ENCODE measurements around the gene MRPS23. TPM values are rescaled to one million over a fixed set of nuclear protein-coding genes. Genes with fewer than 3 reads are reported as not detected.

Gene MRPS23
- total and polyA plus RNA-seq, 2 experiments from 2014 or later, result 53.2 to 74.5 TPM

DNA sequence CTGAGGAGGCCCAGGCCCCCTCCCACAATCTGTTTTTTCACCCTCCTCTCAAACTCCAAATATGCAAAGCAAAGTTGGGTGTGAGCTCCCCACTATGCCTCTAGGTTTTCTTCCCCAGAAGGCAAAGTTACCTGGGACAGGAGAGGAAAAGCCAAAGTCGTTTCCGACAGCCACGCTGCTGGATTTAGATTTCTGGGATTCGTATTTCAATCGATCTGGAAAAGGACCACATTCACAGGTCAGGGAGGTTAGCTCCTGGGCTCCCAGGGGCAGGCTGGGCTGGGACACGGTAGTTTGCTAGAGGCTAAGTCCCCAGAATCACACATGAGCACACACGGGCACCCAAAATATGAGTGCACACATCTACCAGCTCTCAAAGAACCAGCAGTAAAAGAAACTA, 21.3 kb upstream of the MRPS23 start:
- Mint-ChIP-seq H3K27ac (no peak overlapping the region), H3K9me3 (no peaks in the 10 kb centered on the region), H3K4me1 (peaks cover 67% of the 10 kb centered on the region), H3K27me3 (ENCODE audit: insufficient read depth, low read depth, poor library complexity) (peaks cover 7% of the 10 kb centered on the region), H3K36me3 (ENCODE audit: low read depth) (peaks cover 16% of the 10 kb centered on the region), H3K4me3 (no peak overlapping the region)
- Histone ChIP-seq H3K9me2 (ENCODE audit: insufficient read depth) (no peaks in the 10 kb centered on the region), H3K4me3 (no peak overlapping the region), H2AFZ (no peak overlapping the region), H3K36me3 (ENCODE audit: insufficient read depth) (no peaks in the 10 kb centered on the region; the same call in 1 of the 2 replicates), H3F3A (replicated peaks; ENCODE audit: low read depth) (0 out of 2 replicates have a peak, but pooled peaks cover 7% of the 10 kb centered on the region), H3K4me2 (no peak overlapping the region), H4K20me1 (replicated peaks; ENCODE audit: insufficient read depth) (no peaks in the 10 kb centered on the region), H3K4me1 (ENCODE audit: insufficient read depth) (peaks cover 43% of the 10 kb centered on the region), H3K27ac (ENCODE audit: low read depth) (no peak overlapping the region), H3K79me2 (replicated peaks; ENCODE audit: insufficient read depth) (no peaks in the 10 kb centered on the region), H3K27me3 (ENCODE audit: insufficient read depth) (0 out of 2 replicates have a peak, but pooled peaks cover under 1% of the 10 kb centered on the region)
- ATAC-seq (no peak), DNase-seq (ENCODE audit: low spot score) (no peak)
- TF ChIP-seq POLR2AphosphoS5 (IDR thresholded peaks at IDR 0.05; ENCODE audit: low read depth), result no peak
- TF ChIP-seq ZNF331 (CRISPR knock-in tag; IDR thresholded peaks at IDR 0.05; ENCODE audit: low read depth), result no peak
- no peak for TF ChIP-seq EZH2 (IDR thresholded peaks at IDR 0.05; ENCODE audit: low read depth, unreplicated experiment)
- TF ChIP-seq ZNF114 (CRISPR knock-in tag; IDR thresholded peaks at IDR 0.05), result no peak
- TF ChIP-seq, protein P1, sequence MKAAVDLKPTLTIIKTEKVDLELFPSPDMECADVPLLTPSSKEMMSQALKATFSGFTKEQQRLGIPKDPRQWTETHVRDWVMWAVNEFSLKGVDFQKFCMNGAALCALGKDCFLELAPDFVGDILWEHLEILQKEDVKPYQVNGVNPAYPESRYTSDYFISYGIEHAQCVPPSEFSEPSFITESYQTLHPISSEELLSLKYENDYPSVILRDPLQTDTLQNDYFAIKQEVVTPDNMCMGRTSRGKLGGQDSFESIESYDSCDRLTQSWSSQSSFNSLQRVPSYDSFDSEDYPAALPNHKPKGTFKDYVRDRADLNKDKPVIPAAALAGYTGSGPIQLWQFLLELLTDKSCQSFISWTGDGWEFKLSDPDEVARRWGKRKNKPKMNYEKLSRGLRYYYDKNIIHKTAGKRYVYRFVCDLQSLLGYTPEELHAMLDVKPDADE (IDR thresholded peaks at IDR 0.05), result no peak
- no peak for TF ChIP-seq STAT1 (IDR thresholded peaks at IDR 0.05; ENCODE audit: unreplicated experiment)
- no peak for TF ChIP-seq EZH2phosphoT487 (IDR thresholded peaks at IDR 0.05; ENCODE audit: unreplicated experiment)
- TF ChIP-seq CREB1 (CRISPR knock-in tag; IDR thresholded peaks at IDR 0.05; ENCODE audit: low read depth), result no peak
- TF ChIP-seq, protein P2, sequence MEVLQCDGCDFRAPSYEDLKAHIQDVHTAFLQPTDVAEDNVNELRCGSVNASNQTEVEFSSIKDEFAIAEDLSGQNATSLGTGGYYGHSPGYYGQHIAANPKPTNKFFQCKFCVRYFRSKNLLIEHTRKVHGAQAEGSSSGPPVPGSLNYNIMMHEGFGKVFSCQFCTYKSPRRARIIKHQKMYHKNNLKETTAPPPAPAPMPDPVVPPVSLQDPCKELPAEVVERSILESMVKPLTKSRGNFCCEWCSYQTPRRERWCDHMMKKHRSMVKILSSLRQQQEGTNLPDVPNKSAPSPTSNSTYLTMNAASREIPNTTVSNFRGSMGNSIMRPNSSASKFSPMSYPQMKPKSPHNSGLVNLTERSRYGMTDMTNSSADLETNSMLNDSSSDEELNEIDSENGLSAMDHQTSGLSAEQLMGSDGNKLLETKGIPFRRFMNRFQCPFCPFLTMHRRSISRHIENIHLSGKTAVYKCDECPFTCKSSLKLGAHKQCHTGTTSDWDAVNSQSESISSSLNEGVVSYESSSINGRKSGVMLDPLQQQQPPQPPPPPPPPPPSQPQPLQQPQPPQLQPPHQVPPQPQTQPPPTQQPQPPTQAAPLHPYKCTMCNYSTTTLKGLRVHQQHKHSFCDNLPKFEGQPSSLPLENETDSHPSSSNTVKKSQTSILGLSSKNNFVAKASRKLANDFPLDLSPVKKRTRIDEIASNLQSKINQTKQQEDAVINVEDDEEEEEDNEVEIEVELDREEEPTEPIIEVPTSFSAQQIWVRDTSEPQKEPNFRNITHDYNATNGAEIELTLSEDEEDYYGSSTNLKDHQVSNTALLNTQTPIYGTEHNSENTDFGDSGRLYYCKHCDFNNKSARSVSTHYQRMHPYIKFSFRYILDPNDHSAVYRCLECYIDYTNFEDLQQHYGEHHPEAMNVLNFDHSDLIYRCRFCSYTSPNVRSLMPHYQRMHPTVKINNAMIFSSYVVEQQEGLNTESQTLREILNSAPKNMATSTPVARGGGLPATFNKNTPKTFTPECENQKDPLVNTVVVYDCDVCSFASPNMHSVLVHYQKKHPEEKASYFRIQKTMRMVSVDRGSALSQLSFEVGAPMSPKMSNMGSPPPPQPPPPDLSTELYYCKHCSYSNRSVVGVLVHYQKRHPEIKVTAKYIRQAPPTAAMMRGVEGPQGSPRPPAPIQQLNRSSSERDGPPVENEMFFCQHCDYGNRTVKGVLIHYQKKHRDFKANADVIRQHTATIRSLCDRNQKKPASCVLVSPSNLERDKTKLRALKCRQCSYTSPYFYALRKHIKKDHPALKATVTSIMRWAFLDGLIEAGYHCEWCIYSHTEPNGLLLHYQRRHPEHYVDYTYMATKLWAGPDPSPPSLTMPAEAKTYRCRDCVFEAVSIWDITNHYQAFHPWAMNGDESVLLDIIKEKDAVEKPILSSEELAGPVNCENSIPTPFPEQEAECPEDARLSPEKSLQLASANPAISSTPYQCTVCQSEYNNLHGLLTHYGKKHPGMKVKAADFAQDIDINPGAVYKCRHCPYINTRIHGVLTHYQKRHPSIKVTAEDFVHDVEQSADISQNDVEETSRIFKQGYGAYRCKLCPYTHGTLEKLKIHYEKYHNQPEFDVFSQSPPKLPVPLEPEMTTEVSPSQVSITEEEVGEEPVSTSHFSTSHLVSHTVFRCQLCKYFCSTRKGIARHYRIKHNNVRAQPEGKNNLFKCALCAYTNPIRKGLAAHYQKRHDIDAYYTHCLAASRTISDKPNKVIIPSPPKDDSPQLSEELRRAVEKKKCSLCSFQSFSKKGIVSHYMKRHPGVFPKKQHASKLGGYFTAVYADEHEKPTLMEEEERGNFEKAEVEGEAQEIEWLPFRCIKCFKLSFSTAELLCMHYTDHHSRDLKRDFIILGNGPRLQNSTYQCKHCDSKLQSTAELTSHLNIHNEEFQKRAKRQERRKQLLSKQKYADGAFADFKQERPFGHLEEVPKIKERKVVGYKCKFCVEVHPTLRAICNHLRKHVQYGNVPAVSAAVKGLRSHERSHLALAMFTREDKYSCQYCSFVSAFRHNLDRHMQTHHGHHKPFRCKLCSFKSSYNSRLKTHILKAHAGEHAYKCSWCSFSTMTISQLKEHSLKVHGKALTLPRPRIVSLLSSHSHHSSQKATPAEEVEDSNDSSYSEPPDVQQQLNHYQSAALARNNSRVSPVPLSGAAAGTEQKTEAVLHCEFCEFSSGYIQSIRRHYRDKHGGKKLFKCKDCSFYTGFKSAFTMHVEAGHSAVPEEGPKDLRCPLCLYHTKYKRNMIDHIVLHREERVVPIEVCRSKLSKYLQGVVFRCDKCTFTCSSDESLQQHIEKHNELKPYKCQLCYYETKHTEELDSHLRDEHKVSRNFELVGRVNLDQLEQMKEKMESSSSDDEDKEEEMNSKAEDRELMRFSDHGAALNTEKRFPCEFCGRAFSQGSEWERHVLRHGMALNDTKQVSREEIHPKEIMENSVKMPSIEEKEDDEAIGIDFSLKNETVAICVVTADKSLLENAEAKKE (CRISPR knock-in tag; IDR thresholded peaks at IDR 0.05), result no peak
- TF ChIP-seq, protein P3, sequence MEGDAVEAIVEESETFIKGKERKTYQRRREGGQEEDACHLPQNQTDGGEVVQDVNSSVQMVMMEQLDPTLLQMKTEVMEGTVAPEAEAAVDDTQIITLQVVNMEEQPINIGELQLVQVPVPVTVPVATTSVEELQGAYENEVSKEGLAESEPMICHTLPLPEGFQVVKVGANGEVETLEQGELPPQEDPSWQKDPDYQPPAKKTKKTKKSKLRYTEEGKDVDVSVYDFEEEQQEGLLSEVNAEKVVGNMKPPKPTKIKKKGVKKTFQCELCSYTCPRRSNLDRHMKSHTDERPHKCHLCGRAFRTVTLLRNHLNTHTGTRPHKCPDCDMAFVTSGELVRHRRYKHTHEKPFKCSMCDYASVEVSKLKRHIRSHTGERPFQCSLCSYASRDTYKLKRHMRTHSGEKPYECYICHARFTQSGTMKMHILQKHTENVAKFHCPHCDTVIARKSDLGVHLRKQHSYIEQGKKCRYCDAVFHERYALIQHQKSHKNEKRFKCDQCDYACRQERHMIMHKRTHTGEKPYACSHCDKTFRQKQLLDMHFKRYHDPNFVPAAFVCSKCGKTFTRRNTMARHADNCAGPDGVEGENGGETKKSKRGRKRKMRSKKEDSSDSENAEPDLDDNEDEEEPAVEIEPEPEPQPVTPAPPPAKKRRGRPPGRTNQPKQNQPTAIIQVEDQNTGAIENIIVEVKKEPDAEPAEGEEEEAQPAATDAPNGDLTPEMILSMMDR (conservative IDR thresholded peaks at IDR 0.05; ENCODE audit: low read depth in 2 of 2), result no peak
- TF ChIP-seq JUNB (IDR thresholded peaks at IDR 0.05; ENCODE audit: unreplicated experiment), result no peak
- no peak for TF ChIP-seq NANOG (IDR thresholded peaks at IDR 0.05; ENCODE audit: borderline replicate concordance)
- TF ChIP-seq, protein P4, sequence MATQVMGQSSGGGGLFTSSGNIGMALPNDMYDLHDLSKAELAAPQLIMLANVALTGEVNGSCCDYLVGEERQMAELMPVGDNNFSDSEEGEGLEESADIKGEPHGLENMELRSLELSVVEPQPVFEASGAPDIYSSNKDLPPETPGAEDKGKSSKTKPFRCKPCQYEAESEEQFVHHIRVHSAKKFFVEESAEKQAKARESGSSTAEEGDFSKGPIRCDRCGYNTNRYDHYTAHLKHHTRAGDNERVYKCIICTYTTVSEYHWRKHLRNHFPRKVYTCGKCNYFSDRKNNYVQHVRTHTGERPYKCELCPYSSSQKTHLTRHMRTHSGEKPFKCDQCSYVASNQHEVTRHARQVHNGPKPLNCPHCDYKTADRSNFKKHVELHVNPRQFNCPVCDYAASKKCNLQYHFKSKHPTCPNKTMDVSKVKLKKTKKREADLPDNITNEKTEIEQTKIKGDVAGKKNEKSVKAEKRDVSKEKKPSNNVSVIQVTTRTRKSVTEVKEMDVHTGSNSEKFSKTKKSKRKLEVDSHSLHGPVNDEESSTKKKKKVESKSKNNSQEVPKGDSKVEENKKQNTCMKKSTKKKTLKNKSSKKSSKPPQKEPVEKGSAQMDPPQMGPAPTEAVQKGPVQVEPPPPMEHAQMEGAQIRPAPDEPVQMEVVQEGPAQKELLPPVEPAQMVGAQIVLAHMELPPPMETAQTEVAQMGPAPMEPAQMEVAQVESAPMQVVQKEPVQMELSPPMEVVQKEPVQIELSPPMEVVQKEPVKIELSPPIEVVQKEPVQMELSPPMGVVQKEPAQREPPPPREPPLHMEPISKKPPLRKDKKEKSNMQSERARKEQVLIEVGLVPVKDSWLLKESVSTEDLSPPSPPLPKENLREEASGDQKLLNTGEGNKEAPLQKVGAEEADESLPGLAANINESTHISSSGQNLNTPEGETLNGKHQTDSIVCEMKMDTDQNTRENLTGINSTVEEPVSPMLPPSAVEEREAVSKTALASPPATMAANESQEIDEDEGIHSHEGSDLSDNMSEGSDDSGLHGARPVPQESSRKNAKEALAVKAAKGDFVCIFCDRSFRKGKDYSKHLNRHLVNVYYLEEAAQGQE (IDR thresholded peaks at IDR 0.05; ENCODE audit: unreplicated experiment), result no peak
